Epithelial cell of esophagus (primary cell): ENCODE data around the gene DHRSX.
"Not testable (repeated sequence)": the region's sequence is repeated elsewhere in the genome, so short reads cannot be mapped to it uniquely, and the experiment has no call there.

Experiments
- DNase-seq: peaks from one replicate; pipeline ENCODE4 v3.0.0; 2010; ENCODE audit warnings: low read depth
- H3K4me3 ChIP-seq: 2 replicates; pipeline ENCODE4 v1.5.1; 2011; ENCODE audit warnings: mild to moderate bottlenecking, low read length, control low read depth
- CTCF ChIP-seq: IDR thresholded peaks from 2 replicates; pipeline ENCODE4 v1.5.1; 2011; ENCODE audit warnings: low read depth, mild to moderate bottlenecking, low read length, control low read depth, inconsistent platforms; ENCODE audit not compliant: insufficient read depth; ENCODE audit errors: missing control alignments

Gene DHRSX

GRCh38 chrX:2242980-2243379 lies 257.8 kb downstream of the DHRSX start:
- no peak for TF ChIP-seq CTCF
- no peak for DNase-seq
- no peak overlapping the region for H3K4me3 ChIP-seq

- no peak for TF ChIP-seq CTCF
- DNase-seq = no peak
- H3K4me3 ChIP-seq = no peak overlapping the region
Observed at GRCh38 chrX:2242326-2242725, 258.4 kb downstream of the DHRSX start.

- not testable (repeated sequence) for DNase-seq, H3K4me3 ChIP-seq
Observed at GRCh38 chrX:2241496-2241895, 259.3 kb downstream of the DHRSX start.

GRCh38 chrX:2240761-2241160 lies 260.0 kb downstream of the DHRSX start:
- DNase-seq, H3K4me3 ChIP-seq: not testable (repeated sequence)

GRCh38 chrX:2237976-2238375 lies 262.8 kb downstream of the DHRSX start:
- no peak overlapping the region for H3K4me3 ChIP-seq
- no peak for TF ChIP-seq CTCF
- DNase-seq = no peak

- no peak for TF ChIP-seq CTCF
- no peak for DNase-seq
- H3K4me3 ChIP-seq = no peak overlapping the region
Observed at GRCh38 chrX:2231570-2232192, 269.1 kb downstream of the DHRSX start.

- no peak for TF ChIP-seq CTCF
- no peak overlapping the region for H3K4me3 ChIP-seq
- DNase-seq = no peak
Observed at GRCh38 chrX:2230457-2230856, 270.3 kb downstream of the DHRSX start.

GRCh38 chrX:2228536-2228935 lies 272.2 kb downstream of the DHRSX start:
- TF ChIP-seq CTCF = no peak
- no peak for DNase-seq
- no peak overlapping the region for H3K4me3 ChIP-seq
